ELR (cell line): Measurements from ENCODE around the gene GPALPP1.
"Not testable (repeated sequence)": the region's sequence is repeated elsewhere in the genome, so short reads cannot be mapped to it uniquely, and the experiment has no call there.

Source experiments
- DNase-seq: peaks from one replicate; pipeline ENCODE4 v3.0.0-alpha.2; 2015; ENCODE audit warnings: low read depth

Gene GPALPP1

GRCh38 chr13:44989071-44989889, at the start of gene GPALPP1, which contains the start of gene NUFIP1:
Gene GPALPP1 (plus strand): TSS chr13:44989538. CDS start chr13:44989655, 117 bp downstream.
Gene NUFIP1 (minus strand): TSS chr13:44989471. CDS start chr13:44989436, 35 bp downstream.
- DNase-seq: peak; percentile 97

- DNase-seq: not testable (repeated sequence)
Observed at GRCh38 chr13:44943411-44943810, 45.9 kb upstream of the GPALPP1 start.

GRCh38 chr13:44951184-44951583, 38.2 kb upstream of the GPALPP1 start:
- peak; percentile 34 for DNase-seq

- DNase-seq: no peak
Observed at GRCh38 chr13:44952671-44953070, 36.7 kb upstream of the GPALPP1 start.

- DNase-seq: no peak
Observed at GRCh38 chr13:44954224-44954623, 35.1 kb upstream of the GPALPP1 start.

- DNase-seq: no peak
Observed at GRCh38 chr13:44955406-44955805, 33.9 kb upstream of the GPALPP1 start.

- no peak for DNase-seq
Observed at GRCh38 chr13:44961997-44962396, 27.3 kb upstream of the GPALPP1 start.

GRCh38 chr13:44967704-44968433, 21.5 kb upstream of the GPALPP1 start:
- DNase-seq: peak; percentile 11

GRCh38 chr13:44968434-44968815, 20.9 kb upstream of the GPALPP1 start:
- no peak for DNase-seq

GRCh38 chr13:44969551-44970484, 19.5 kb upstream of the GPALPP1 start:
- peak; percentile 72 for DNase-seq

- DNase-seq: no peak
Observed at GRCh38 chr13:44971656-44972595, 17.4 kb upstream of the GPALPP1 start.

GRCh38 chr13:44972956-44973581, 16.3 kb upstream of the GPALPP1 start:
- peak; percentile 64 for DNase-seq

GRCh38 chr13:44974056-44974793, 15.1 kb upstream of the GPALPP1 start:
- peak; percentile 42 for DNase-seq

- no peak for DNase-seq
Observed at GRCh38 chr13:44976196-44976595, 13.1 kb upstream of the GPALPP1 start.

GRCh38 chr13:44976949-44977583, 12.3 kb upstream of the GPALPP1 start:
- no peak for DNase-seq

GRCh38 chr13:44978328-44978727, 11.0 kb upstream of the GPALPP1 start:
- DNase-seq: no peak

- peak; percentile 32 for DNase-seq
Observed at GRCh38 chr13:44989941-44990340, 603 bp downstream of the GPALPP1 start.

GRCh38 chr13:45003417-45003816, 14.1 kb downstream of the GPALPP1 start:
- no peak for DNase-seq

- no peak for DNase-seq
Observed at GRCh38 chr13:45004096-45004495, 14.8 kb downstream of the GPALPP1 start.
